H4 (cell line): ENCODE results near the gene GAS2L3. TPM values are rescaled to one million over a fixed set of nuclear protein-coding genes. Genes with fewer than 3 reads are reported as not detected.

ENCODE experiments used
- DNase-seq: peaks from one replicate; pipeline ENCODE4 v3.0.0-alpha.2; 2015; ENCODE audit warnings: low spot score
- total RNA-seq: library from RNA; depleted of rRNA; stranded (reverse); fragments of >200 nt; shearing (Covaris generic); gene quantifications from 2 replicates; pipeline ENCODE4 v1.2.3, GENCODE V29; 2014; rRNA removed

GAS2L3 gene
- total RNA-seq, 1 experiment from 2014 or later: 18.7 TPM

DNA sequence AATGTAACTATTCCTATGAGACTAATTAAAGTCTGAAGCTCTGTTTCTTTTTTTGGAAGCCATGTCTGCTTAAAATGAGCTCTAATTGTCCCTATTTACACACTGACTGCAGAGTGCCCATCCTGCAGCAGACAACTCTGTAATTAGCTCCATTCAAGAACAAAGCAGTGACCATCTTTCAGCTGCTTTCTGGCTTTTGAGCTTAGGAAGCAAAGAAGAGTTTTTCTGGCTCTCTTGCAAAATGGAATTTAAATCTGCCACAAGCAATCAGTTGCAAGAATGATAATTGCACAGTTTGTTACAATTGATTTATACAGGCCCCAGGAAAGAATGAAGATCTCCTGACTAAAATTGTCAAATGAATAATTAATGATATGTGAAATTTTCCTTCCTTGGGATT, 83.4 kb downstream of the GAS2L3 start:
- no peak for DNase-seq

DNA sequence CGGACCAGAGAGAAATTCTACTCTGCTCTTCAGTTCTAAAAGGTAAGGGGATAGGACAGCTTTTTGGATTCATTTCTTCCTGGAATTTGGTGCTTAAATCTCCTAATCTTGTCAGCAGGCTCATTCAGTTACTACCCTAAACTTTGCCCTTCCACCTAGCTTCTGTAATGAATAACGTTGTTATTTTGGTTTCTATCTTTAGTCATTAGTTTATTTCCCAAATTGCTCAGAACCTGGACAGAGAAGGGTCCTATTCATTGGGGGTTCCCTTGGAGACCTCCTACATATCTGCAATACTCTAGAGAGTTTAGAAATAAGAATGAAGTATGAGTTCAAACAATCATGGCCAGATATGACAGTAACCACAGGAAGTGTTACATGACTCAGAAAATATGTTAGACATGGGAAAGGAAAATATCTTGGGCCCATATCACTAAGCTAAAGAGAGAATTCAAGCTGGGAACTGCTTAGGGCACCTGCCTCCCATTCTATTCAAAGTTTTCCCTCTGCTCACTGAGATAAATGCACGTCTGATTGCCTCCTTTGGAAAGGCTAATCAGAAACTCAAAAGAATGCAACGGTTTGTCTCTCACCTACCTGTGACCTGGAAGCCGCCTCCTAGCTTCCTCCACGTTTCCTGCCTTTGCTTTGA, 87.9 kb downstream of the GAS2L3 start:
- DNase-seq: no peak

DNA sequence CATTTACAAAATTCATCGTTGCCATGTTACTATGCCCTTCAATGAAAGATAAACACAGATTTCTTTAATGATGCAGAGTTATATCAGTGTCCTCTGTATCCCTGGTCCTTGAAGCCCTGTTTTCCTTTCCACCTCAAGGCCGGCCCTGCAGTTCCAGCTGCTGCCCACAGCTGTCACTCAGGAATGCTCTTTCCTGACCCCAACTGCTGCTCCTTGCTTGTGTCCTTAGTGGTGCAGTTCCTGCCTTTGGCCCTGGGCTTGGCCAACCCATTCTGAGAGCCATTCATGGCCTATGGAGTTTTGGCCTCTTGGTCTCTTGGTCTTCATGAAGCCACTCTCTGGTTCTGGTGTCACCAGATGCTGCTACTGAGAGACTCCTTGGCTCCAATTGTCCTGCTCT, 93.1 kb downstream of the GAS2L3 start:
- DNase-seq: no peak

DNA sequence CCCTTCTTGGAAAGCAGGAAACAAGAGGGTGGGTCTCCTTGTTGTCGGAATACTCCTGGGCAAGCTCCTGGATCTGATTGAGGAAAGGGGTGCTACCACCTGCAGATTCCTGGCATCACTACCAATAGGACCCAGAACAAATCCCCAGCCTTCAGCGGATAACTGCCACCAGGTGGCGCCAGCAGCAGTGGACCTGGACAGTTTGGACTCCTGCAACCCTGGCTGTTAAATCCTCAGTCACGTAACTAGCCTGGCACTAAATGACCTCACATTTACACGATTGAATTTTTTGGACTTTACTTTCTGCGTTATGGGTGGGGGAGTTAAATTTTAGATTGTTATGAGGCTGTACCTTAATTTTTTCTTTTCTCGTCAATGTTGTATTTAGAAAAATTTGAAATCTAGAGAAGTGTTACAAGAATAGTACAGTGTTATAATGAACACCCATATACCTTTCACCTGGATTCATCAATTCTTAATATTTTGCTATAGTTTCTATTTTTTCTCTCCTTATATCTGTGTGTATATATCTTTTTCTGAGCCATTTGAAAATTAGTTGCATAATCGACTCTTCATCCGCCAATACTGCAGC, 95.6 kb downstream of the GAS2L3 start:
- DNase-seq: peak; percentile 71

DNA sequence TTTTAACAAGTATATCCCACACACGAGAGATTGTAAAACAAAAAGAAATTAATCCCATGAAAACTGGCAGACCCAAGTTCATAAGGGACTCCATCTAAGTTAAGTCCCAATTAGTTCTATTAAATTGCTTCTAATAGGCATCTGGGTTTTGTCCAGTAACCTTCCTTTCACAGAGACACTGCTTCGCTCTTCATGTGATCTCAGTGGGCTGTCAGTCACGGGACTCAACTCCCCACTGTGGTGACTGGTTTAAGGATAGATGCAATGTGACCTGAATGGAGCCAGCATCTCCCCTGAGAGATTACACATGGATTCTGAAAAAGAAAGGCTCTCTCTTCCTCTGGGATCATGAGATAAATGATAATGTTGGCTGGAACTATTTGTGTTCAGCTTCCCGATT, 96.4 kb downstream of the GAS2L3 start:
- DNase-seq: no peak

DNA sequence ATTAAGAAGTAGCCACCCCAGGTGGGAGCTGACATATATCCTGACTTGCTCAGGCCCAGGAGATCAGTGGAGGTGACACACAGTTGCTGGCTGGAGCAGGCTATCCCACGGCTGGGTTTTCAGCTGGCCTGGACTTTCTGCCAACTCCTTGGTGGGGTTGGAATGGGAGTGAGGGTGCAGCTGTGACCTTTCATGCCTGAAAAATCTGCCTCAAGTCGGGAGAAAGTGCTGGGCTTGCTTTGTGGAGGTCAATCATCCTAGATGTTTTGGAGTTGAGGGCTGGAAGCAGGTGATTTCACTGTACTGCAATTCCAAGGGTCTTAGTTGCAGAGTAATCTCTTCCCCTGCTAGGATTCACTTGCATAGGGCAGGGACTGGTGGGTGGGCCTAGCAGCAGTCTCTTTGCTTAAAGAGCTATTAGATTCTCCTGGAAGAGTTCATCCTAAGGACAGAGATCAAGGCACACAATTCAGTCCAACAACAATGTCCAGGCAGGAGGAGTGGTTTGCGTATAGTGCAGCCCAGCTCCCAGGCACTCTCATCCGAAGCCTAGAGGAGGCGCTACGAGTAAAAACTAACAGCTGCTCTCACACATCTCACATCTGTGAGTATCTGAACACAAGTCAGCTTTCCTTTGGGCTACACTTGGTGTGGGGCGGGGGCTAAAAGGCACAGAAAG, 98.1 kb downstream of the GAS2L3 start:
- DNase-seq: no peak

DNA sequence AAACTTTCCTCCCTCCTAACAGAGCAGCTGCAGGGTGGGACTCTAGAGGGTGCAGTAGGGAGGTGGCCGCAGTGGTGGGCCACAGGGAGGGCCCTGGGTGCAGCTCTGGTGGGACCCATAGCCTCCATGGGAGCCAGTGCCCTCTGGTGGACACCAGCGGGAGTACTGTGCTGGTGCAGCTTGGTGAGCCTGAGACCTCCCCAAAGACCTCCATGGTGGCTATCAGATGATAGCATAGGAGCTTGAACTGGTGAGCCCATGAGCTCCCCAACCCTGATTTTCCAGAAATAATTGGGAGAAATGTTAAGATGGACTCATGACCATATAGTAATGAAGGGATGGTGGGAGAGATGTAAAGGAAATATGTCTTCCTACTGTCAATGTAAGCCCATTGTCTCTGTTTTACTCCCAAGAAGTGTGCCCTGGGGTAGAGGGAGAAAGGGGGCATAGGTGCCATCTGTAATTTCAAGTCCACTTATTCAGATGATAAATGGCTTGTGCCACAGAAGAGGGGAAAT, 98.7 kb downstream of the GAS2L3 start:
- DNase-seq: peak; percentile 21

DNA sequence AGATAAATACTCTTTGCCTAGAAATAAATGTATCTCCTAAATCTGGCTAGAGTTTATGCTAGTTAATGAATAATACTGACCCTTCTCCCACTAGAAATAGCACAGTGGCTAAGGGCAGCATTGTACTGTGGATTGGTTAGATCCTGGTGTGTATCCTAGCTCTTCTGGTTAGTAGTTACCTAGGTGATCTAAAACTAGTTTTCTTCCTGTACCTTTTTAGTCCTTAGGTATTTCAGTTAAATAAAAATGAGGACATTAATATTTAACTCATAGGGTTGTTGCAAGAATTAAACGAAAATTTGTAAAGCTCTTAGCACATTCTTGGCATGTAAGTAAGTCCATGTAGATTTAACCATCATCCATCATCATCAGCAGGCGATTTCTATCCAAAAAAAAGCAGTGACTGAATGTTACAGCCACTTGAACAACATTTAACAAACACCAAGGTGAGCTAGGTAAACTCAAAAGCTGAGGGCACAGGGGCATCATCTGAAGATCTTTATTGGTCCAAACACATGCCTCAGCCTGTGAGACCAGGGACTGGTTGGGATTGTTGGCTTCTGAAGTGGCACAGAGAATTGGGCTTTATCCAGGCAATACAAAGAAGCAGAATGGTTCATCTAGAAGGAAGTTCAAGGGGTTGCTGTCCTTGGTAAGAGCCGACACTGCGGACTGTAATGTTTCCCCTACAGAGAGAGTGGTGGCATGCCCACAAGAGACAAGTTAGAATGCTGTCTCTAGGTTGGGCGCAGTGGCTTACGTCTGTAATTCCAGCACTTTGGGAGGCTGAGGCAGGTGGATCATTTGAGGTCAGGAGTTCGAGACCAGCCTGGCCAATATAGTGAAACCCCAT, 100.8 kb downstream of the GAS2L3 start:
- DNase-seq: no peak

Other genes starting within 250 kb of the GAS2L3 start
- not detected in 2 replicates for gene SLC17A8, start 216.6 kb upstream of the GAS2L3 start, total RNA-seq
- 1.5 and 2.3 TPM in 2 replicates for gene NR1H4, start 99.8 kb upstream of the GAS2L3 start, total RNA-seq
- gene ANO4, start 221.1 kb downstream of the GAS2L3 start, total RNA-seq: 1.7 and 1.8 TPM in 2 replicates